CD4-positive, alpha-beta T cell (primary cell): ENCODE measurements around the gene CLTCL1. TPM values are rescaled to one million over a fixed set of nuclear protein-coding genes. Genes with fewer than 3 reads are reported as not detected.

Experiments used
- ATAC-seq: fragments of 200-7000 bp; cut with Tn5 transposase; one replicate; pipeline ENCODE4 v1.10.0; 2022; ENCODE audit warnings: mild to moderate bottlenecking; ENCODE audit not compliant: poor library complexity
- CTCF ChIA-PET: fragments of 350-600 bp; sonication (Branson Sonifier 250); formaldehyde crosslinking; loops from one replicate; lab custom pipeline; 2021; ENCODE audit warnings: antibody characterized with exemption, inconsistent platforms; lab: Charles Lee
- POLR2A ChIA-PET: fragments of 350-600 bp; sonication (Branson Sonifier 250); formaldehyde crosslinking; loops from one replicate; lab custom pipeline; 2021; ENCODE audit warnings: antibody characterized with exemption, inconsistent platforms; lab: Charles Lee
- DNase-seq, 14 experiments: peaks; one replicate each; pipeline ENCODE4 v3.0.0-alpha.2; 2013 to 2020; ENCODE audit warnings: mixed read lengths in 2 of 14
- H3K27ac ChIP-seq, 2 donors: one replicate each; pipeline versions ENCODE4 v1.5.1 to v1.7.0; 2013; ENCODE audit warnings: low read length in 2 of 2, low read depth in 1 of 2, mild to moderate bottlenecking in 1 of 2
- H3K27me3 ChIP-seq, 2 experiments: 1 replicate in 1 of 2; 2 replicates in 1 of 2; pipeline versions ENCODE4 v1.6.1 to v1.7.0; 2013; ENCODE audit warnings: low read length in 2 of 2, control low read depth in 1 of 2, mild to moderate bottlenecking in 1 of 2, moderate library complexity in 1 of 2; ENCODE audit not compliant: insufficient read depth in 2 of 2, control insufficient read depth in 1 of 2
- H3K36me3 ChIP-seq: one replicate; pipeline ENCODE4 v1.6.1; 2013; ENCODE audit warnings: low read length, control low read depth; ENCODE audit not compliant: insufficient read depth
- H3K4me1 ChIP-seq: one replicate; pipeline ENCODE4 v1.6.1; 2013; ENCODE audit warnings: low read length, control low read depth; ENCODE audit not compliant: insufficient read depth
- H3K4me3 ChIP-seq: one replicate; pipeline ENCODE4 v1.5.1; 2013; ENCODE audit warnings: mild to moderate bottlenecking, low read length, moderate library complexity
- H3K9me3 ChIP-seq, 2 experiments: 1 replicate in 1 of 2; 2 replicates in 1 of 2; pipeline versions ENCODE4 v1.6.1 to v1.7.0; 2013; ENCODE audit warnings: low read length in 2 of 2, mild to moderate bottlenecking in 2 of 2, control low read depth in 1 of 2, moderate library complexity in 1 of 2; ENCODE audit not compliant: control insufficient read depth in 1 of 2, insufficient read depth in 1 of 2
- H3K27ac Mint-ChIP-seq: one replicate; pipeline ENCODE4 v1.8.0; 2020; ENCODE audit warnings: mixed read lengths
- H3K27me3 Mint-ChIP-seq: one replicate; pipeline ENCODE4 v1.8.0; 2021; ENCODE audit warnings: mixed read lengths
- H3K36me3 Mint-ChIP-seq: one replicate; pipeline ENCODE4 v1.8.0; 2021; ENCODE audit warnings: low read depth, mixed read lengths
- H3K4me1 Mint-ChIP-seq: one replicate; pipeline ENCODE4 v1.8.0; 2021; ENCODE audit warnings: low read depth, mixed read lengths
- H3K4me3 Mint-ChIP-seq: one replicate; pipeline ENCODE4 v1.8.0; 2020; ENCODE audit warnings: mild to moderate bottlenecking, mixed read lengths
- H3K9me3 Mint-ChIP-seq: one replicate; pipeline ENCODE4 v1.8.0; 2020; ENCODE audit warnings: mixed read lengths
- intact Hi-C, 2 experiments: fragments of 100-400 bp; cut with DNase I in 1 of 2; cut with micrococcal nuclease in 1 of 2; formaldehyde crosslinking; loops; one replicate each; pipeline versions ENCODE4 v1.15.1 to v1.9.0; 2023 to 2025; cut with DNase I, micrococcal nuclease
- polyA plus RNA-seq, 2 donors: library from polyadenylated mRNA; unstranded; fragments of 120-200 nt; gene quantifications; one replicate each; pipeline ENCODE4 v1.2.1, GENCODE V29; 2013
- total RNA-seq, 174 experiments: library from RNA in 2 of 174; stranded (reverse) in 2 of 174; gene quantifications; one replicate each; pipeline ENCODE4 v1.2.3 and lab custom pipeline; 2021 to 2026
- TF ChIP-seq, protein P1 (sequence below): fragments of 200-600 bp; IDR thresholded peaks from one replicate; pipeline ENCODE4 v1.8.0; 2022; ENCODE audit warnings: antibody characterized with exemption, mild to moderate bottlenecking

CLTCL1 gene
- 1 to 10 TPM in 1 of 2 experiments, under 1 TPM in 1; 0.52 to 1.5 TPM for total RNA-seq
- polyA plus RNA-seq (2013, experiment 1 of 2), result 0.49 TPM
- 1.2 TPM for polyA plus RNA-seq (2013, experiment 2 of 2)
- 0.09 to 4.5 (median 1.3) reads per million in 172 experiments for total RNA-seq (lab: John Stamatoyannopoulos, UW)

DNA sequence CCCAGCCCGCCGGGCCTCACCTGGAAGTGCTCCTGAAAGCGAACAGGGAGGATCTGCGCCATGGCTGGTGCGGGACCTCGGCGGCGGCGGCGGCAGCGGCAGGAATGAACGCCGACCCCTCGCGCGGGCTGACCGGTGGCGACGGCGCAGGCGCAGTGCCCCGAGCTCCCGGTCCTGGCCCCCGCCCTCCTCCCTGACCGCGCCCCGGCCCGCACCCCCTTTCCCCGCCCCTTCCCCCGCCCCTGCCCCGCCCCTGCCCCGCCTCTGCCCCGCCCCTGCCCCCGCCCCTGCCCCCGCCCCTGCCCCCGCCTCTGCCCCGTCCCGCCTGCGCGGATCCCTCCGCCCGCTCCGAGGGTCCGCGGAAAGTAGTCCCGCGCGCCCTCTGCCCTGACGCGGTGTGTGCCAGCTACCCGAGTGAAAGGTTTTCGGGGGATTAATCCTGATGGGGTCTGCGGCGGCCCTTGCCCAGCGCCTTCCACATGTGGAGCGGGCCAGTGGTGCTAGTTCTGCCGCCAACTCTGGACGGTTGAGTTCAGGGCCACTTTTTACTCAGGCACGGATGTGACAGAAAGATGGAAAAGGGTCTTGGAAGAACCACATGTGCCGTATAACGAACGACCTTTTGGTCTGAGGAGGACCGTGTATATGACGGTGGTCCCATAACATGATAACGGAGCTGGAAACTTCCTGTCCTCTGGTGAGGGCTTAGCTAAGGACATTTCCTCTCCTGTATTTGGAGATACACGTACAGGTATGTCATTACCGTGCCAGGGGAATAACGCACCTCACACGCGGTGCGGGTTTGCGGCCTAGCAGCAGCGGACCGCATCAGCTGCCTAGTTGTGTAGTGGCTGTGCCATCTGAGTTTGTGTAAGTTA is at the start of gene CLTCL1:
TSS of gene CLTCL1 (minus strand) at position 140 of the 878 bp plus-strand sequence. CDS start at position 62, 78 bp downstream.
- intact Hi-C loops, result loop anchor here in 1 of 2 experiments (1.0 to 10.0 kb wide), 7 partner anchors 114 to 813 kb away; partner anchors contain the start of genes DGCR2, ESS2, GNB1L and HIRA
- Histone ChIP-seq H3K27me3 (peaks cover 0 to 14% of the 10 kb centered on the region in 2 experiments), H3K9me3 (peaks cover 0 to 5% of the 10 kb centered on the region in 2 experiments), H3K4me3 (peak within 1 kb of the TSS; percentile 73), H3K36me3 (no peaks in the 10 kb centered on the region), H3K27ac (no peak within 1 kb of the TSS), H3K4me1 (peaks cover 21% of the 10 kb centered on the region)
- H3K27ac Mint-ChIP-seq, result peak within 1 kb of the TSS; percentile 67
- H3K9me3 Mint-ChIP-seq, result no peaks in the 10 kb centered on the region
- H3K4me1 Mint-ChIP-seq, result peaks cover 17% of the 10 kb centered on the region
- ChIA-PET POLR2A (interaction anchor here (0.6 to 1.5 kb wide), 4 partner anchors 32 to 181 kb away, joined by 3 to 8 read pairs (median 4); partner anchors contain the start of genes HIRA, MRPL40 and SLC25A1), CTCF (interaction anchor here (1.1 kb wide), 1 partner anchor 147 kb away, joined by 4 read pairs; the partner anchor contains the start of gene ESS2)
- peaks cover 5% of the 10 kb centered on the region for H3K27me3 Mint-ChIP-seq
- TF ChIP-seq, protein P1, sequence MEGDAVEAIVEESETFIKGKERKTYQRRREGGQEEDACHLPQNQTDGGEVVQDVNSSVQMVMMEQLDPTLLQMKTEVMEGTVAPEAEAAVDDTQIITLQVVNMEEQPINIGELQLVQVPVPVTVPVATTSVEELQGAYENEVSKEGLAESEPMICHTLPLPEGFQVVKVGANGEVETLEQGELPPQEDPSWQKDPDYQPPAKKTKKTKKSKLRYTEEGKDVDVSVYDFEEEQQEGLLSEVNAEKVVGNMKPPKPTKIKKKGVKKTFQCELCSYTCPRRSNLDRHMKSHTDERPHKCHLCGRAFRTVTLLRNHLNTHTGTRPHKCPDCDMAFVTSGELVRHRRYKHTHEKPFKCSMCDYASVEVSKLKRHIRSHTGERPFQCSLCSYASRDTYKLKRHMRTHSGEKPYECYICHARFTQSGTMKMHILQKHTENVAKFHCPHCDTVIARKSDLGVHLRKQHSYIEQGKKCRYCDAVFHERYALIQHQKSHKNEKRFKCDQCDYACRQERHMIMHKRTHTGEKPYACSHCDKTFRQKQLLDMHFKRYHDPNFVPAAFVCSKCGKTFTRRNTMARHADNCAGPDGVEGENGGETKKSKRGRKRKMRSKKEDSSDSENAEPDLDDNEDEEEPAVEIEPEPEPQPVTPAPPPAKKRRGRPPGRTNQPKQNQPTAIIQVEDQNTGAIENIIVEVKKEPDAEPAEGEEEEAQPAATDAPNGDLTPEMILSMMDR, result no peak
- DNase-seq (peak; percentile 44 to 82 (median 63)), ATAC-seq (peak; percentile 69)
- peaks cover 6% of the 10 kb centered on the region for H3K36me3 Mint-ChIP-seq
- H3K4me3 Mint-ChIP-seq, result peak within 1 kb of the TSS; percentile 91

DNA sequence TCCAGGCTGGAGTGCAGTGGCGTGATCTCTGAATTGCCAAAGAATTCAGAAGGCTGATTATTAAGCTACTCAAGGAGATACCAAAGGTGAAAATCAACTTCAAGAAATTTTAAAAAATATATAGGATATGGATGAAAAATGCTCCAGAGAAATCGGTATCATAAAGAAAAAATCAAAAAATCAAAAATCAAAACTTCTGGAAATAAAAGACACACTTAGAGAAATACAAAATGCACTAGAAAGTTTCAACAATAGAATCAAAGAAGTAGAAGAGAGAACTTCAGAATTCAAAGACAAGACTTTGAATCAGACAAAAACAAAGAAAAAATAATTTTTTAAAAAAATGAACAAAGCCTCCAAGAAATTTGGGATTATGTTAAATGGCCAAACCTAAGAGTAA is 45.6 kb upstream of the CLTCL1 start:
- no peaks in the 10 kb centered on the region for H3K4me1 Mint-ChIP-seq
- H3K9me3 Mint-ChIP-seq, result peaks cover 25% of the 10 kb centered on the region
- peaks cover 97% of the 10 kb centered on the region for H3K36me3 Mint-ChIP-seq
- no peak overlapping the region for H3K4me3 Mint-ChIP-seq
- DNase-seq (no peak), ATAC-seq (no peak)
- Histone ChIP-seq H3K27me3 (no peaks in the 10 kb centered on the region), H3K4me1 (no peaks in the 10 kb centered on the region), H3K4me3 (no peak overlapping the region), H3K27ac (no peak overlapping the region), H3K9me3 (peaks cover 39 to 47% of the 10 kb centered on the region in 2 experiments), H3K36me3 (peaks cover 65% of the 10 kb centered on the region)
- no peak overlapping the region for H3K27ac Mint-ChIP-seq
- CTCF ChIA-PET, result no interaction called here
- TF ChIP-seq, protein P1, result no peak
- intact Hi-C loops, result no loop called here
- POLR2A ChIA-PET, result no interaction called here
- H3K27me3 Mint-ChIP-seq, result no peaks in the 10 kb centered on the region

DNA sequence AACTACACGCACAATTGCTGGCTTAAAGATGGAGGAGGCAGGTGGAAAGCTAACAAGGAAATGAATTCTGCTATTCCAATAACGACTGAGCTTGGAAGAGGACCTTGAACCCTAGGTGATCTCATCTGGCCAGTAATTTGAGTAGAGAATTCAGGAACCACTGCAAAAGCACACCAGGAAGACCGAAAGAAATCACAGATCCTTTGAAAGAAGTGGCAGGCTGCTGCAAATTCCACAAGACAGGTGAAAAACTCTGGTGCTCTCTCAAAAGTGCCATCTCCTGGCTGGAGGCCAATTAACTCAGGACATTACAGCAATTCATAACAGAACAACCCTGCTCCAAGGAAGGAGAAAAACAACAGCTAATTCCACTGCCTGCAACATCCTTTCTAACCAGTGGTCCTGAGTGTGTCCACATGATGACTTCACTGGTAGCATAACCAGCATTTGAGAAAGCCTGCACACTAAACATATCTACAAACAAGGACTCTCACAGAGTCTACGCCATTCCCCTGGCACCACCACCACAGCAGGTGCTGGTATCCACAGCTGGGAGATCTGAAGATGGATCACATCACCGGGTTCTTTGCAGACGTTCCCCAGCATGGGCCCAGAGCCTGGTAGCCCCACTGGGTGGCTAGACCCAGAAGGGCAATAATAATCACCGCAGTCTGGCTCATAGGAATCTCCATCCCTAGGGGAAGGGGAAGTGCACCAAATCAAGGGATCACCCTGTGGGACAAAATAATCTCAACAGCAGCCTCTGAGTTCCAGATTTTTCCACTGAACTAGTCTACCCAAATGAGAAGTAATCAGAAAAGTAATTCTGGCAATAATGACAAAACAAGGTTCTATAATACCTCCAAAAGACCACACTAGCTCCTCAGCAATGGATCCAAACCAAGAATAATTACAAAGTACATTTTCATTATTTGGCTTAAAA is 44.9 kb upstream of the CLTCL1 start:
- H3K36me3 ChIP-seq, result peaks cover 71% of the 10 kb centered on the region
- peaks cover 22% of the 10 kb centered on the region for H3K9me3 Mint-ChIP-seq
- no peaks in the 10 kb centered on the region for H3K4me1 Mint-ChIP-seq
- DNase-seq (no peak), ATAC-seq (no peak)
- H3K27ac Mint-ChIP-seq, result no peak overlapping the region
- CTCF ChIA-PET, result no interaction called here
- H3K36me3 Mint-ChIP-seq, result peaks cover 97% of the 10 kb centered on the region
- H3K4me3 ChIP-seq, result no peak overlapping the region
- H3K9me3 ChIP-seq, result peaks cover 39 to 47% of the 10 kb centered on the region in 2 experiments
- intact Hi-C loops, result no loop called here
- no peak overlapping the region for H3K4me3 Mint-ChIP-seq
- POLR2A ChIA-PET, result no interaction called here
- H3K4me1 ChIP-seq, result no peaks in the 10 kb centered on the region
- no peak overlapping the region for H3K27ac ChIP-seq
- H3K27me3 ChIP-seq, result no peaks in the 10 kb centered on the region
- TF ChIP-seq, protein P1, result no peak
- H3K27me3 Mint-ChIP-seq, result no peaks in the 10 kb centered on the region
